ENCODE measurements around the gene CEP83. TPM values are rescaled to one million over a fixed set of nuclear protein-coding genes. Genes with fewer than 3 reads are reported as not detected.

The CEP83 gene
- polyA plus RNA-seq, 1 donor from 2014 or later: 19.5 TPM

- H3K36me3 ChIP-seq (ENCODE audit: insufficient read depth, low read length): no peaks in the 10 kb centered on the region
- no peaks in the 10 kb centered on the region for H4K20me1 ChIP-seq (ENCODE audit: insufficient read depth)
Observed at GRCh38 chr12:94338006-94338794, 121.5 kb downstream of the CEP83 start.

GRCh38 chr12:94336211-94336925 lies 123.3 kb downstream of the CEP83 start:
- H3K36me3 ChIP-seq (ENCODE audit: insufficient read depth, low read length): no peaks in the 10 kb centered on the region
- no peak overlapping the region for H3K27ac ChIP-seq (ENCODE audit: low read length)
- no peak overlapping the region for H3K4me3 ChIP-seq (ENCODE audit: low read length)
- TF ChIP-seq REST (IDR thresholded peaks at IDR 0.05; ENCODE audit: borderline replicate concordance) (no peak), CTCF (IDR thresholded peaks at IDR 0.05; ENCODE audit: poor library complexity, severe bottlenecking) (no peak), TAF1 (IDR thresholded peaks at IDR 0.05; ENCODE audit: low read depth) (no peak)
- no peaks in the 10 kb centered on the region for H4K20me1 ChIP-seq (ENCODE audit: insufficient read depth)
- no peaks in the 10 kb centered on the region for H3K9me2 ChIP-seq (ENCODE audit: insufficient read depth, low read length)
- no peak overlapping the region for H2AFZ ChIP-seq (ENCODE audit: low read depth, low read length)
- no peaks in the 10 kb centered on the region for H3F3A ChIP-seq (ENCODE audit: insufficient read depth, low read length, poor library complexity, severe bottlenecking)
- no peaks in the 10 kb centered on the region for H3K79me2 ChIP-seq (replicated peaks; ENCODE audit: insufficient read depth, low read length)
- no peaks in the 10 kb centered on the region for H3K9me3 ChIP-seq (ENCODE audit: low read length)
- H3K27me3 ChIP-seq (ENCODE audit: insufficient read depth, low read depth, low read length): no peaks in the 10 kb centered on the region
- no peak overlapping the region for H3K4me2 ChIP-seq (ENCODE audit: low read length)
- no peak overlapping the region for H3K9ac ChIP-seq (ENCODE audit: low read length)

More at GRCh38 chr12:94338006-94338794, 121.5 kb downstream of the CEP83 start:
- H3K4me2 ChIP-seq (ENCODE audit: low read length): no peak overlapping the region
- TF ChIP-seq REST (IDR thresholded peaks at IDR 0.05; ENCODE audit: borderline replicate concordance): no peak
- no peak overlapping the region for H3K9ac ChIP-seq (ENCODE audit: low read length)
- no peaks in the 10 kb centered on the region for H3K9me3 ChIP-seq (ENCODE audit: low read length)
- no peak overlapping the region for H3K4me3 ChIP-seq (ENCODE audit: low read length)
- no peak overlapping the region for H3K27ac ChIP-seq (ENCODE audit: low read length)
- no peaks in the 10 kb centered on the region for H3K9me2 ChIP-seq (ENCODE audit: insufficient read depth, low read length)
- no peak overlapping the region for H2AFZ ChIP-seq (ENCODE audit: low read depth, low read length)
- no peaks in the 10 kb centered on the region for H3F3A ChIP-seq (ENCODE audit: insufficient read depth, low read length, poor library complexity, severe bottlenecking)
- H3K79me2 ChIP-seq (replicated peaks; ENCODE audit: insufficient read depth, low read length): no peaks in the 10 kb centered on the region
- no peaks in the 10 kb centered on the region for H3K27me3 ChIP-seq (ENCODE audit: insufficient read depth, low read depth, low read length)

Measured in neural cell (in vitro differentiated cells).